ENCODE measurements around the gene PPP3CB.

The PPP3CB gene

DNA sequence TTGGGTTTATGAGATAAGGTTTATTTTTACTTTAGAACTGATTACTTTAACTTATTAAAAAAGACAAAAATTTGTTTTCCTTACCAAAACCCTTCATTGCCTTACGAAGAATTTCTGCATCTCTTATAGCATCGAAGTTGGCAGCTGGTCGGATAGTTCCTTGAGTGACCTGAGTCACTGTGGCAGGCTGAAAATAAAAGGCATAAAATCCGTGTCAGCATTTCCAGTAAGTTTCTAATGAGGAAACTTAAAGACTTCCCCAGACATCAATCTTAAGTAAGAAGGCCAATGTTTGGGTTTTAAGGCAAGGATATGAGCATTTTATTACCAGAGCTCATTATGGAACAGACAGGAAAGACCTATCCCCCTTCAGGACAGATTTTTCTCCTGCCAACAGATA is 107.6 kb downstream of the PPP3CB start:
- TF ChIP-seq, protein P1, sequence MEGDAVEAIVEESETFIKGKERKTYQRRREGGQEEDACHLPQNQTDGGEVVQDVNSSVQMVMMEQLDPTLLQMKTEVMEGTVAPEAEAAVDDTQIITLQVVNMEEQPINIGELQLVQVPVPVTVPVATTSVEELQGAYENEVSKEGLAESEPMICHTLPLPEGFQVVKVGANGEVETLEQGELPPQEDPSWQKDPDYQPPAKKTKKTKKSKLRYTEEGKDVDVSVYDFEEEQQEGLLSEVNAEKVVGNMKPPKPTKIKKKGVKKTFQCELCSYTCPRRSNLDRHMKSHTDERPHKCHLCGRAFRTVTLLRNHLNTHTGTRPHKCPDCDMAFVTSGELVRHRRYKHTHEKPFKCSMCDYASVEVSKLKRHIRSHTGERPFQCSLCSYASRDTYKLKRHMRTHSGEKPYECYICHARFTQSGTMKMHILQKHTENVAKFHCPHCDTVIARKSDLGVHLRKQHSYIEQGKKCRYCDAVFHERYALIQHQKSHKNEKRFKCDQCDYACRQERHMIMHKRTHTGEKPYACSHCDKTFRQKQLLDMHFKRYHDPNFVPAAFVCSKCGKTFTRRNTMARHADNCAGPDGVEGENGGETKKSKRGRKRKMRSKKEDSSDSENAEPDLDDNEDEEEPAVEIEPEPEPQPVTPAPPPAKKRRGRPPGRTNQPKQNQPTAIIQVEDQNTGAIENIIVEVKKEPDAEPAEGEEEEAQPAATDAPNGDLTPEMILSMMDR (IDR thresholded peaks at IDR 0.05; ENCODE audit: low read depth, low read length), result no peak
- H3K4me3 ChIP-seq (ENCODE audit: low read depth, low read length), result no peak overlapping the region

DNA sequence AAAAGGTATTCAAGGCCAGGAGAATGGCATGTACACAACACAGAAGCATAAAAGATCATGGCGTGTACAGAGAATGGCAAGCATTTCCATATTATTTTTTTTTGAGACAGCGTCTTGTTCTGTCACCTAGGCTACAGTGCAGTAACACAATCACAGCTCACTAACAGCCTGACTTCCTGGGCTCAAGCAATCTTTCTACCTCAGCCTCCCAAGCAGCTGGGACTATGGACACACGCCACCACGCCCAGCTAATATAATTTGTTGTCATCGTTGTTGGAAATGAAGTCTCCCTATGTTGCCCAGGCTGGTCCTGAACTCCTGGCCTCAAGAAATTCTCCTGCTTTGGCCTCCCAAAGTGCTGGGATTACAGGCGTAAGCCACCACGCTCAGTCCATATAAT is 109.2 kb downstream of the PPP3CB start:
- H3K4me3 ChIP-seq (ENCODE audit: low read depth, low read length), result no peak overlapping the region
- TF ChIP-seq, protein P1 (IDR thresholded peaks at IDR 0.05; ENCODE audit: low read depth, low read length), result no peak
